CD4-positive, alpha-beta T cell treated with Interleukin-6 for 4 hours (primary cell): ENCODE data around the gene TMEM131.
"Not testable (repeated sequence)": the region's sequence is repeated elsewhere in the genome, so short reads cannot be mapped to it uniquely, and the experiment has no call there.

Experiments
- DNase-seq: peaks from one replicate; pipeline ENCODE4 v3.0.0-alpha.2; 2020; ENCODE audit warnings: mixed read lengths

The TMEM131 gene

GRCh38 chr2:97991081-97991856, 4.5 kb downstream of the TMEM131 start:
- DNase-seq, result no peak

GRCh38 chr2:97988722-97989121, 7.0 kb downstream of the TMEM131 start:
- no peak for DNase-seq

GRCh38 chr2:97985998-97986397, 9.8 kb downstream of the TMEM131 start:
- no peak for DNase-seq

- DNase-seq, result no peak
These were observed 12.1 kb downstream of the TMEM131 start for GRCh38 chr2:97983698-97984097.

GRCh38 chr2:97983134-97983533, 12.6 kb downstream of the TMEM131 start:
- no peak for DNase-seq

- no peak for DNase-seq
These were observed 13.1 kb downstream of the TMEM131 start for GRCh38 chr2:97982621-97983020.

GRCh38 chr2:97981961-97982360, 13.8 kb downstream of the TMEM131 start:
- no peak for DNase-seq

- DNase-seq, result no peak
These were observed 15.8 kb downstream of the TMEM131 start for GRCh38 chr2:97979904-97980303.

GRCh38 chr2:97974471-97974870, 21.3 kb downstream of the TMEM131 start:
- no peak for DNase-seq

GRCh38 chr2:97970293-97971060, 25.3 kb downstream of the TMEM131 start:
- DNase-seq, result no peak

GRCh38 chr2:97969081-97970067, 26.4 kb downstream of the TMEM131 start:
- no peak for DNase-seq

GRCh38 chr2:97967931-97968627, 27.7 kb downstream of the TMEM131 start:
- no peak for DNase-seq

GRCh38 chr2:97967216-97967592, 28.5 kb downstream of the TMEM131 start:
- no peak for DNase-seq

- DNase-seq, result no peak
These were observed 29.1 kb downstream of the TMEM131 start for GRCh38 chr2:97966545-97967215.

- no peak for DNase-seq
These were observed 30.6 kb downstream of the TMEM131 start for GRCh38 chr2:97965116-97965515.

- no peak for DNase-seq
These were observed 31.9 kb downstream of the TMEM131 start for GRCh38 chr2:97963880-97964279.

GRCh38 chr2:97963079-97963406, 32.7 kb downstream of the TMEM131 start:
- DNase-seq, result no peak

- DNase-seq, result no peak
These were observed 34.2 kb downstream of the TMEM131 start for GRCh38 chr2:97961534-97961933.

- DNase-seq, result no peak
These were observed 37.6 kb downstream of the TMEM131 start for GRCh38 chr2:97958184-97958583.

GRCh38 chr2:97957432-97958183, 38.1 kb downstream of the TMEM131 start:
- no peak for DNase-seq

GRCh38 chr2:97956753-97957152, 39.0 kb downstream of the TMEM131 start:
- DNase-seq, result not testable (repeated sequence)
